HepG2 (cell line): ENCODE data around the gene NR1I2. TPM values are rescaled to one million over a fixed set of nuclear protein-coding genes. Genes with fewer than 3 reads are reported as not detected.
A peak's percentile ranks its signal among the peaks of the same experiment; 100 is the strongest.

Experiments used
- CCAR2 ChIP-seq: fragments of 200-400 bp; formaldehyde crosslinking; optimal IDR thresholded peaks from 2 replicates; pipeline ENCODE3; 2018; ENCODE audit warnings: low read depth, mild to moderate bottlenecking, low read length, moderate library complexity
- SRSF9 ChIP-seq: fragments of 200-400 bp; formaldehyde crosslinking; IDR thresholded peaks from 2 replicates; pipeline ENCODE4 v1.6.1; 2018; ENCODE audit warnings: borderline replicate concordance, mild to moderate bottlenecking, low read depth, low read length; ENCODE audit not compliant: insufficient read depth, poor library complexity, severe bottlenecking
- ZC3H13 ChIP-seq: sonication (generic); formaldehyde crosslinking; IDR thresholded peaks from 2 replicates; pipeline ENCODE4 v1.8.1; 2023; ENCODE audit warnings: mild to moderate bottlenecking, missing genetic modification reagents, moderate library complexity
- ZNF547 ChIP-seq: sonication (generic); formaldehyde crosslinking; IDR thresholded peaks from 2 replicates; pipeline ENCODE4 v1.5.1; 2020; ENCODE audit warnings: mild to moderate bottlenecking, missing genetic modification reagents
- polyA plus RNA-seq, 8 experiments: library from polyadenylated mRNA; depleted of rRNA in 3 of 8; stranded (reverse) in 7 of 8; unstranded in 1 of 8; fragments of >200 nt; fragmentation: Illumina TruSeq in 4 of 8; extraction: Trizol in 4 of 8; gene quantifications; 2 replicates each; pipeline versions ENCODE4 v1.2.1 to v1.2.3, GENCODE V29; 2011 to 2016; ENCODE audit warnings: low read depth in 4 of 8, missing spikeins in 1 of 8, mixed read lengths in 1 of 8; ENCODE audit not compliant: insufficient read depth in 1 of 8
- total RNA-seq, 5 experiments: library from RNA; depleted of rRNA; stranded (reverse); fragments of >200 nt; fragmentation: Illumina TruSeq; extraction: Trizol; gene quantifications; 2 replicates each; pipeline ENCODE4 v1.2.3, GENCODE V29; 2016; ENCODE audit warnings: low read depth in 1 of 5
- TF ChIP-seq, protein P1 (sequence below): sonication (generic); formaldehyde crosslinking; IDR thresholded peaks from 2 replicates; pipeline ENCODE4 v1.5.0; 2020; ENCODE audit warnings: mild to moderate bottlenecking, missing genetic modification reagents
- TF ChIP-seq, protein P2 (sequence below): sonication (generic); formaldehyde crosslinking; IDR thresholded peaks from 2 replicates; pipeline ENCODE4 v1.5.1; 2020; ENCODE audit warnings: mild to moderate bottlenecking, missing genetic modification reagents, moderate library complexity
- TF ChIP-seq, protein P3 (sequence below): sonication (generic); formaldehyde crosslinking; IDR thresholded peaks from 2 replicates; pipeline ENCODE4 v1.4.0; 2020; ENCODE audit warnings: missing genetic modification reagents, borderline replicate concordance
- TF ChIP-seq, protein P4 (sequence below): sonication (generic); formaldehyde crosslinking; IDR thresholded peaks from 2 replicates; pipeline ENCODE4 v1.4.0; 2020; ENCODE audit warnings: missing genetic modification reagents
- TF ChIP-seq, protein P5 (sequence below): sonication (generic); formaldehyde crosslinking; IDR thresholded peaks from 2 replicates; pipeline ENCODE4 v1.5.0; 2020; ENCODE audit warnings: missing genetic modification reagents

NR1I2 gene
- total and polyA plus RNA-seq, 2 of the 13 experiments (the other 11 are each of a cell fraction or from before 2014, with no cell fraction given): 8.8 to 13.4 TPM

DNA sequence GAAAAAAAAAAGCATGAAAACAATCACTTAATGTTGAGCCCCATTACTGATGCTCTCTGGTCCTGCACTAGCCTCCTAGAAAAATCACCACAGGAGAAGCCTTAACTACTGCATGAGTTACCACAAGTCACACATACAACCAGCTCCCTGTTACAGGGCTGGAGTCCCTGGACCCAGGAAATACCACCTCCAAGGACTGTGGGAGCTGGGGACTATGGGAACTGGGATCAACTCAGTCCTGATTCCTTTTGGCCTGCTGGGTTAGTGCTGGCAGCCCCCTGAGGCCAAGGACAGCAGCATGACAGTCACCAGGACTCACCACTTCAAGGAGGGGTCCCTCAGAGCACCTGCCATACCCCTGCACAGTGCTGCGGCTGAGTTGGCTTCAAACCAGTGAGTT, 559 bp downstream of the NR1I2 start (continued):
- TF ChIP-seq, protein P1, sequence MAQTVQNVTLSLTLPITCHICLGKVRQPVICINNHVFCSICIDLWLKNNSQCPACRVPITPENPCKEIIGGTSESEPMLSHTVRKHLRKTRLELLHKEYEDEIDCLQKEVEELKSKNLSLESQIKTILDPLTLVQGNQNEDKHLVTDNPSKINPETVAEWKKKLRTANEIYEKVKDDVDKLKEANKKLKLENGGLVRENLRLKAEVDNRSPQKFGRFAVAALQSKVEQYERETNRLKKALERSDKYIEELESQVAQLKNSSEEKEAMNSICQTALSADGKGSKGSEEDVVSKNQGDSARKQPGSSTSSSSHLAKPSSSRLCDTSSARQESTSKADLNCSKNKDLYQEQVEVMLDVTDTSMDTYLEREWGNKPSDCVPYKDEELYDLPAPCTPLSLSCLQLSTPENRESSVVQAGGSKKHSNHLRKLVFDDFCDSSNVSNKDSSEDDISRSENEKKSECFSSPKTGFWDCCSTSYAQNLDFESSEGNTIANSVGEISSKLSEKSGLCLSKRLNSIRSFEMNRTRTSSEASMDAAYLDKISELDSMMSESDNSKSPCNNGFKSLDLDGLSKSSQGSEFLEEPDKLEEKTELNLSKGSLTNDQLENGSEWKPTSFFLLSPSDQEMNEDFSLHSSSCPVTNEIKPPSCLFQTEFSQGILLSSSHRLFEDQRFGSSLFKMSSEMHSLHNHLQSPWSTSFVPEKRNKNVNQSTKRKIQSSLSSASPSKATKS (CRISPR knock-in tag): no peak
- TF ChIP-seq, protein P2, sequence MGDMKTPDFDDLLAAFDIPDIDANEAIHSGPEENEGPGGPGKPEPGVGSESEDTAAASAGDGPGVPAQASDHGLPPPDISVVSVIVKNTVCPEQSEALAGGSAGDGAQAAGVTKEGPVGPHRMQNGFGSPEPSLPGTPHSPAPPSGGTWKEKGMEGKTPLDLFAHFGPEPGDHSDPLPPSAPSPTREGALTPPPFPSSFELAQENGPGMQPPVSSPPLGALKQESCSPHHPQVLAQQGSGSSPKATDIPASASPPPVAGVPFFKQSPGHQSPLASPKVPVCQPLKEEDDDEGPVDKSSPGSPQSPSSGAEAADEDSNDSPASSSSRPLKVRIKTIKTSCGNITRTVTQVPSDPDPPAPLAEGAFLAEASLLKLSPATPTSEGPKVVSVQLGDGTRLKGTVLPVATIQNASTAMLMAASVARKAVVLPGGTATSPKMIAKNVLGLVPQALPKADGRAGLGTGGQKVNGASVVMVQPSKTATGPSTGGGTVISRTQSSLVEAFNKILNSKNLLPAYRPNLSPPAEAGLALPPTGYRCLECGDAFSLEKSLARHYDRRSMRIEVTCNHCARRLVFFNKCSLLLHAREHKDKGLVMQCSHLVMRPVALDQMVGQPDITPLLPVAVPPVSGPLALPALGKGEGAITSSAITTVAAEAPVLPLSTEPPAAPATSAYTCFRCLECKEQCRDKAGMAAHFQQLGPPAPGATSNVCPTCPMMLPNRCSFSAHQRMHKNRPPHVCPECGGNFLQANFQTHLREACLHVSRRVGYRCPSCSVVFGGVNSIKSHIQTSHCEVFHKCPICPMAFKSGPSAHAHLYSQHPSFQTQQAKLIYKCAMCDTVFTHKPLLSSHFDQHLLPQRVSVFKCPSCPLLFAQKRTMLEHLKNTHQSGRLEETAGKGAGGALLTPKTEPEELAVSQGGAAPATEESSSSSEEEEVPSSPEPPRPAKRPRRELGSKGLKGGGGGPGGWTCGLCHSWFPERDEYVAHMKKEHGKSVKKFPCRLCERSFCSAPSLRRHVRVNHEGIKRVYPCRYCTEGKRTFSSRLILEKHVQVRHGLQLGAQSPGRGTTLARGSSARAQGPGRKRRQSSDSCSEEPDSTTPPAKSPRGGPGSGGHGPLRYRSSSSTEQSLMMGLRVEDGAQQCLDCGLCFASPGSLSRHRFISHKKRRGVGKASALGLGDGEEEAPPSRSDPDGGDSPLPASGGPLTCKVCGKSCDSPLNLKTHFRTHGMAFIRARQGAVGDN: peak; percentile 55
- no peak for TF ChIP-seq ZNF547 (CRISPR knock-in tag)
- TF ChIP-seq CCAR2: no peak
- no peak for TF ChIP-seq SRSF9
- TF ChIP-seq, protein P3, sequence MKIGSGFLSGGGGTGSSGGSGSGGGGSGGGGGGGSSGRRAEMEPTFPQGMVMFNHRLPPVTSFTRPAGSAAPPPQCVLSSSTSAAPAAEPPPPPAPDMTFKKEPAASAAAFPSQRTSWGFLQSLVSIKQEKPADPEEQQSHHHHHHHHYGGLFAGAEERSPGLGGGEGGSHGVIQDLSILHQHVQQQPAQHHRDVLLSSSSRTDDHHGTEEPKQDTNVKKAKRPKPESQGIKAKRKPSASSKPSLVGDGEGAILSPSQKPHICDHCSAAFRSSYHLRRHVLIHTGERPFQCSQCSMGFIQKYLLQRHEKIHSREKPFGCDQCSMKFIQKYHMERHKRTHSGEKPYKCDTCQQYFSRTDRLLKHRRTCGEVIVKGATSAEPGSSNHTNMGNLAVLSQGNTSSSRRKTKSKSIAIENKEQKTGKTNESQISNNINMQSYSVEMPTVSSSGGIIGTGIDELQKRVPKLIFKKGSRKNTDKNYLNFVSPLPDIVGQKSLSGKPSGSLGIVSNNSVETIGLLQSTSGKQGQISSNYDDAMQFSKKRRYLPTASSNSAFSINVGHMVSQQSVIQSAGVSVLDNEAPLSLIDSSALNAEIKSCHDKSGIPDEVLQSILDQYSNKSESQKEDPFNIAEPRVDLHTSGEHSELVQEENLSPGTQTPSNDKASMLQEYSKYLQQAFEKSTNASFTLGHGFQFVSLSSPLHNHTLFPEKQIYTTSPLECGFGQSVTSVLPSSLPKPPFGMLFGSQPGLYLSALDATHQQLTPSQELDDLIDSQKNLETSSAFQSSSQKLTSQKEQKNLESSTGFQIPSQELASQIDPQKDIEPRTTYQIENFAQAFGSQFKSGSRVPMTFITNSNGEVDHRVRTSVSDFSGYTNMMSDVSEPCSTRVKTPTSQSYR: no peak
- TF ChIP-seq, protein P4, sequence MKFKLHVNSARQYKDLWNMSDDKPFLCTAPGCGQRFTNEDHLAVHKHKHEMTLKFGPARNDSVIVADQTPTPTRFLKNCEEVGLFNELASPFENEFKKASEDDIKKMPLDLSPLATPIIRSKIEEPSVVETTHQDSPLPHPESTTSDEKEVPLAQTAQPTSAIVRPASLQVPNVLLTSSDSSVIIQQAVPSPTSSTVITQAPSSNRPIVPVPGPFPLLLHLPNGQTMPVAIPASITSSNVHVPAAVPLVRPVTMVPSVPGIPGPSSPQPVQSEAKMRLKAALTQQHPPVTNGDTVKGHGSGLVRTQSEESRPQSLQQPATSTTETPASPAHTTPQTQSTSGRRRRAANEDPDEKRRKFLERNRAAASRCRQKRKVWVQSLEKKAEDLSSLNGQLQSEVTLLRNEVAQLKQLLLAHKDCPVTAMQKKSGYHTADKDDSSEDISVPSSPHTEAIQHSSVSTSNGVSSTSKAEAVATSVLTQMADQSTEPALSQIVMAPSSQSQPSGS: no peak
- no peak for TF ChIP-seq ZC3H13 (CRISPR knock-in tag)
- TF ChIP-seq, protein P5, sequence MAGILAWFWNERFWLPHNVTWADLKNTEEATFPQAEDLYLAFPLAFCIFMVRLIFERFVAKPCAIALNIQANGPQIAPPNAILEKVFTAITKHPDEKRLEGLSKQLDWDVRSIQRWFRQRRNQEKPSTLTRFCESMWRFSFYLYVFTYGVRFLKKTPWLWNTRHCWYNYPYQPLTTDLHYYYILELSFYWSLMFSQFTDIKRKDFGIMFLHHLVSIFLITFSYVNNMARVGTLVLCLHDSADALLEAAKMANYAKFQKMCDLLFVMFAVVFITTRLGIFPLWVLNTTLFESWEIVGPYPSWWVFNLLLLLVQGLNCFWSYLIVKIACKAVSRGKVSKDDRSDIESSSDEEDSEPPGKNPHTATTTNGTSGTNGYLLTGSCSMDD: no peak
